GM18870 (cell line): ENCODE data around the gene SIGLEC15.
"Not testable (repeated sequence)": the region's sequence is repeated elsewhere in the genome, so short reads cannot be mapped to it uniquely, and the experiment has no call there.

Experiments
- ATAC-seq: cut with Tn5 transposase; IDR thresholded peaks from one replicate; pipeline ENCODE4 v1.9.1; 2021; ENCODE audit warnings: moderate library complexity; ENCODE audit not compliant: unreplicated experiment

Gene SIGLEC15

DNA sequence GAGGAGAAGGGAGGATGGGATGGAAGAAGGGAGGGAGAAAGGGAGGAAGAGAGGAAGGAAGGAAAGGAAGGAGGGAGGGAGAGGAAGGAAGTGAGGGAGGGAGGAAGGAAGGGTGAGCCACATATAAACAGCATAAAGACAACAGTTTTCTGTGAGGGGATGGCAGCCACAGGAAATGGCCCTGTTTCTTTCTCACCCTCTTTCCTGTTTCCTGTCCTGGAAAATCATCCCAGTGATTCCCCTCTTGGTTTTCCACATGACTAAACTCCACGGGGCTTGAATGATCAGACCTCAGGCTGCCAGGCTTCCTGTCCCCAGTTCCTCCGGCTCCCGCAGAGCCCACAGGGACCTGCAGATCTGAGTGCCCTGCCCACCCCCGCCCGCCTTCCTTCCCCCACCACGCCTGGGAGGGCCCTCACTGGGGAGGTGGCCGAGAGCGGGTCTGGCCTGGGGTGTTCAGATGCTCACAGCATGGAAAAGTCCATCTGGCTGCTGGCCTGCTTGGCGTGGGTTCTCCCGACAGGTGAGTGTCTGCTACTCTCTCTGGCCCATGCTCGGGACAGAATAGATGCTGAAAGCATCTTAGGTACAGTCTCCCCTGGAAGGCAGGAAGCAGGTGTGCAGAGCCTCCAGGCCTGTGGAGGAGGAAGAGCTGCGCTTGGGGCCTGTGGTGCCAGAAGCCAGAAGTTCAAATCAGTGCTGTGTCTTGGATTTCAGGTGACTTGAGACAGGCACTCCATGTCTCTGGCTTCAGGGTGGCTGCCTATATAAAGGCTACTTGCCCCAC is at the start of gene SIGLEC15:
TSS of gene SIGLEC15 (plus strand) at position 418 of the 787 bp plus-strand sequence. CDS start at position 472, 54 bp downstream.
- ATAC-seq: no peak

DNA sequence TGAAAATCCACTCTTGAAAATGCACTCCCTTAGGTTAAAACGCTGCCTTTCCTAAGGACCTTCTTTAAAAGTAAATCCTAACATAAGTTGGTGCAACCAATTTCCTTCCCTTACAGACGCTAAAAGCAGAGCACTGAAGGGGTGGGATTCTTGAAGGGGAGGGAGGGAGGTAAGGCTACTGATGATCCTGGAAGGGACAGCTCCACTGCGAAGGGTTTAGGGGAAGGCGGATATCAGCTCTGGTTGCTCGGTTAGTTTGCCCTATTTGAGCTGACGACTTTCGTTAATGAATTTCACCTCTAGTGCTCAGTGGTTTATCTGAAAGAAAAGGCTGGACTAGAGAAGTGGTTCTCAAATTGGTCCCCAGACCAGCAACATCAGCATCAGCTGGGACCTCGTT is 49.7 kb upstream of the SIGLEC15 start:
- ATAC-seq: no peak

GRCh38 chr18:45777393-45777792 is 48.1 kb upstream of the SIGLEC15 start:
- ATAC-seq: no peak

DNA sequence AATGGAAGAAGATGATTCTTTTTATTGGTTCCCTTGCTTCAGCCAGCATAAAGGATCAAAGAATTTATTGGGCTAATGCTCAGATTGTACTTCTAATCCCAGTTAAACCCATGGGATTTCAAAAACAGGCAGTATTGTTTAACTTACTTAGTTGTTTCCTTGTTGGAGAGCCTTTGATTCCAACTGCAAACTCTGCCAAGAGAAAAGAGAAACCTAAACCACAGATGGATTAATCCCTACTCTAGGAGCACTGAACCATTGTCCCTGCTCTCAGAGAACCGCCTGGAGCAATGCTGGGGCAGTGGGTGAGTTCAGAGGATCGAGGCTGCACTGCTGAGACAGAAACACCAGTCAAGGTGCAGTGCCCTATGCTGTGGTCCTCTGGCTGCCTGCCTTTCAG is 44.9 kb upstream of the SIGLEC15 start:
- ATAC-seq: no peak

- no peak for ATAC-seq
Measured at GRCh38 chr18:45782662-45783061, 42.8 kb upstream of the SIGLEC15 start.

- no peak for ATAC-seq
Measured at GRCh38 chr18:45783097-45784075, 42.1 kb upstream of the SIGLEC15 start.

- ATAC-seq: no peak
Measured at GRCh38 chr18:45785134-45785533, 40.3 kb upstream of the SIGLEC15 start.

GRCh38 chr18:45786941-45787340 is 38.5 kb upstream of the SIGLEC15 start:
- no peak for ATAC-seq

GRCh38 chr18:45787346-45787745 is 38.1 kb upstream of the SIGLEC15 start:
- ATAC-seq: no peak

DNA sequence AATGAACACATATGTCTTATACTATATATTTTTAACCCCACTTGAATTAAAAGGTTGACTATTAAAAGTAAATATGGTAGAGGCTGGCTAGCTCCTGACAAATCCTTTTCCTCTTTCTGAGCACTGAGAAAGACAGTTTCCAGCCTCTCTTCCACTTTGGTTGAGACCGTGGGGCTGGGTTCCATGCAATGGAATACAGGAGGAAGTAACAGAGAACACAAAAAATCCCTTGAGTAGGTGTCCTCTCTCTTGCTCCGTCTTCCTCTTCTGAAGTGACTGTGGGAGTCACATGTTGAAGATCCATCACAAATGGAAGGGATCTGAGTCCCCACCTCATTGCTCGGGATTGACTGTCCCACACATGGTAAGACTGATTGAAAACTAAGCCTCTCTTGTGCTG is 36.6 kb upstream of the SIGLEC15 start:
- ATAC-seq: no peak

DNA sequence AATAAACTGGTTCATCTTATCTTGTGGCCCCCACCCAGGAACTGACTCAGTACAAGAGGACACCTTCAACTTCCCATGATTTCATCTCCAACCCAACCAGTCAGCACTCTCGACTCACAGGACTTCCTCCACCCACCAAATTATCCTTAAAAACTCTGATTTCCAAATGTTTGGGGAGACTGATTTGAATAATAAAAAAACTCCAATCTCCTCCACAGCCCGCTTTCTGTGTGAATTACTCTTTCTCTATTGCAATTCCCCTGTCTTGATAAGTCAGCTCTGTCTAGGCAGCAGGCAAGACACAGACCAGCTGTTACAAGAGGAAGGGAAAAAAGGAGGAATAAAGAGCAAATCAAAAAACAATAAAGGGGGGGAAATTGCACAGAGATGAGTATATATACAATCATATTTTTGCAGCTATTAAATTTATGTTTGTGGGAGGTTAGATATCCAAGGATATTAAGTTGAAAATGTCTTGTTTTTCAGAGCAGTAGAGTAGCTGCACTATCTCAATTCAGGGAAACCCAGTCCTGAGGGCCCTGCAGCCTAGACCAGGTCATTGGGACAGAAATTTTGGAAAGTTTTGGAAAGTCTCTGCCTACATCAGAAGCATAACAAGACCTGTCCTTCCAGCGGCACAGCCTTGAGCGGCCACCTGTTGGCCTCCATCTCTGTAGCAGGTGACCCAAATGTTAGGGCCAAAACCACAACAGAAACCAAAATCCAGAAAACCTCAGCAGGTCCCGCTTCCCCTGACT is 32.8 kb upstream of the SIGLEC15 start:
- no peak for ATAC-seq

- ATAC-seq: no peak
Measured at GRCh38 chr18:45793264-45793965, 32.1 kb upstream of the SIGLEC15 start.

DNA sequence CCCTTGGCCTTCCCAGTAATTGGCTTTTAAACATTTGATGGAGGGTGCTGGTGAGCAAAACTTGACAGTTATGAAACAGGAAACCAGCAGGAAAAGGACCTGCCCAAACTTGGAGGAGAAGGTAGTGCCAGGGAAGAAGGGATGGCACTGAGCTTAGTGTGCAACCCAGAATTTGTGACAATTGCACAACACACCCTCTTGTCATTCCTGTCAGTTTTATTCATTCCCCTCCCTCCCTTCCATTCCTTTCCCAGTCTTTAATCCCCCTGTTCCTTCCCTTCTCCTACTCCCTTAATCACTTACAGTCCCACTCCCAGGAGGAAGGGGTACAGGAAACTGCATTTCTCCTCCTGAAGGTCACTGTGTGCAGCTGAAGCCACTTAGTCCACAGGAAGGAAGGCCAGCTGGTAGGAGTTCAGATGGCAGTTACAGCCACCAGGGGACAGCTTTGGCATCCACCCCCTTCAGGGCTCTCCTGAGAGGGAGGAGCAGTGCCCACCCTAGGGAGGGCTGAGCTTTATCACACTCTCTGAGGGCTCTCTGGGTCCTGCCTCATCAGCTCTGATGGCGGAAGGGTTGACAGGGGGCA is 24.0 kb upstream of the SIGLEC15 start:
- no peak for ATAC-seq

DNA sequence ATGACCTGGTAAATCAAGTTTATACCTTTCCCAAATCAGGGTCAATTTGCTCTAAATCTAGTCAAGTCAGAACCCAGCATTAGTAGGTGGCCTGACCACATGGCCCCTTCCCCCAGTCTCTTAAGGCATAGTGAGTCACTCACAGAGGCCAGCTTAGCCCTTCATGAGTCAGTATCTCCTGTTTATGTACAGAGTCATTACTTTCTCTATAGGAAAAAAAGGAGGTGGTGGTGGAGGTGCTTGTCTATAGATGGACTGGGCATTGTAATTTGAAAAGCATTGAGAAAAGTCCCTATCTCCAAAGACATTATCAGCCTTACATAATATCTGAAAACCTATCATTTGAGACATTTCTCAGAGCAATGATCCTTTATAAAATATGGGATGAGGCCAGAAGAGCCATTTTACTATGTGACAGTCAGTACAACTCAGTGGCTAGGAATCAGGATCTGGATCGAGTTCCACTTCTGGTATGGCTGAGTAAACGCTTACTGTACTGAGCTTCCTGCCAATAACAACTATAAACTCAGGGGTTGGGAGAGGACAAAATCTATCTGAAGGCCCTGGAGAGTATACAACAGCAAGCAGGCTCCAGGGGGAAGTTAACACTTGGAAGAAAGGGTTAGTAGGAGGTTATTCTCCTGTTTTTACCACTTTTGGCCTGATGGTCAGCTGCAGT is 22.5 kb upstream of the SIGLEC15 start:
- ATAC-seq: no peak

GRCh38 chr18:45805551-45805950 is 19.9 kb upstream of the SIGLEC15 start:
- ATAC-seq: no peak

- no peak for ATAC-seq
Measured at GRCh38 chr18:45806226-45806625, 19.2 kb upstream of the SIGLEC15 start.

GRCh38 chr18:45807144-45807543 is 18.3 kb upstream of the SIGLEC15 start:
- ATAC-seq: not testable (repeated sequence)

DNA sequence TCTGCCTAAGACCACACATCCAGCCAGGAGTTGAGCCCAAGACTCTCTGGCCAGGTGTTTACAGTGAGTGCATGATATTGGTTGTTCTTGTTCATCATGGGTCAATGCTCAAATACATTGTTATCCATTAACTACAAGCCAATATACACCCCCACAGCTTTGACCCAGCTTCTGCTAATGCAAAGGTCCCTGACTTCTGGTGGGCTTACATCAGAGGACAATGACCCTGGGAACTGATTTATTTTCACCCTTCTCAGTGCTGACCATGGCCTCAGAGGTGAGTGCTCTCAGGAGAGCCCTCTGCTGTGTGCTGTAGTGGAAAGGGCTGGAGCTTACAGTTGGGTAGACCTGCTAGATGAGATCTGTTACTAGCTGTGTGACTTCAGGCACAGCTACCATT is 10.7 kb upstream of the SIGLEC15 start:
- ATAC-seq: not testable (repeated sequence)

- ATAC-seq: no peak
Measured at GRCh38 chr18:45817543-45817942, 7.9 kb upstream of the SIGLEC15 start.
